ENCODE measurements around the gene AQP3. TPM values are rescaled to one million over a fixed set of nuclear protein-coding genes. Genes with fewer than 3 reads are reported as not detected.

The AQP3 gene
- total and polyA plus RNA-seq, 2 of the 4 experiments (the other 2 are of a cell fraction): 3.8 to 12.2 TPM

- dilution Hi-C loops (cut with HindIII; ENCODE audit: low sequenced_read_pairs, unreplicated experiment) (no loop called here), intact Hi-C loops (cut with micrococcal nuclease) (no loop called here), in situ Hi-C loops (cut with MboI; ENCODE audit: low sequenced_read_pairs) (no loop called here)
- Histone ChIP-seq H3K4ac (ENCODE audit: low read depth, low read length) (no peak overlapping the region), H4K20me1 (ENCODE audit: insufficient read depth, low read length) (no peaks in the 10 kb centered on the region), H2BK15ac (ENCODE audit: low read depth, low read length) (no peak overlapping the region), H4K5ac (ENCODE audit: low read depth, low read length) (no peak overlapping the region), H3K36me3 (ENCODE audit: control insufficient read depth, insufficient read depth, low read length) (no peaks in the 10 kb centered on the region), H3K4me3 (ENCODE audit: insufficient read depth, low read depth, low read length) (no peak overlapping the region), H2AK9ac (replicated peaks; ENCODE audit: low read depth, low read length, poor library complexity) (no peak overlapping the region), H3K23ac (ENCODE audit: low read depth, low read length) (no peak overlapping the region), H2BK20ac (ENCODE audit: low read depth, low read length) (no peak overlapping the region), H3K4me2 (ENCODE audit: low read depth, low read length) (no peak overlapping the region), H3K9me3 (ENCODE audit: control insufficient read depth, insufficient read depth, low read length) (no peaks in the 10 kb centered on the region), H3K27ac (ENCODE audit: insufficient read depth, low read length) (no peak overlapping the region), H3K18ac (ENCODE audit: low read depth, low read length) (no peak overlapping the region), H3K9me1 (ENCODE audit: insufficient read depth, low read length) (peaks cover 6% of the 10 kb centered on the region; the same call in 1 of the 2 replicates), H4K91ac (ENCODE audit: insufficient read depth, low read depth, low read length) (no peak overlapping the region), H2BK5ac (ENCODE audit: low read depth, low read length, poor library complexity, severe bottlenecking) (no peak overlapping the region), H2AFZ (replicated peaks; ENCODE audit: low read length, poor library complexity) (peak overlapping the region; percentile 62), H3K56ac (ENCODE audit: extremely low read depth, insufficient read depth, low read length) (no peak overlapping the region), H3K4me1 (ENCODE audit: control insufficient read depth, insufficient read depth, low read length) (0 out of 2 replicates have a peak, but pooled peaks cover 1% of the 10 kb centered on the region), H3K14ac (replicated peaks; ENCODE audit: low read depth, low read length) (no peak overlapping the region; the same call in 1 of the 2 replicates), H4K8ac (ENCODE audit: low read depth in 2 of 2, low read length in 2 of 2) (no peak overlapping the region), H2BK120ac (ENCODE audit: low read depth, low read length) (no peak overlapping the region), H2AK5ac (ENCODE audit: low read depth, low read length) (no peak overlapping the region), H3K79me1 (ENCODE audit: low read depth in 1 of 2, low read length in 2 of 2) (no peaks in the 10 kb centered on the region), H3K27me3 (ENCODE audit: control insufficient read depth, insufficient read depth, low read length) (peaks cover 26% of the 10 kb centered on the region), H3K9ac (ENCODE audit: low read depth, low read length) (no peak overlapping the region)
- 94% methylated on average over 4 of the region's 8 CpGs; no CpG with 5 or more reads in 1 of the 2 experiments for WGBS, 2 experiments (ENCODE audit: extremely low coverage in 2 of 2, insufficient read length in 1 of 2)
- ATAC-seq (ENCODE audit: low read depth): no peak
- DNase-seq: no peak
- TF ChIP-seq SMC3 (IDR thresholded peaks at IDR 0.05; ENCODE audit: low read depth, low read length) (no peak), RFX5 (IDR thresholded peaks at IDR 0.05; ENCODE audit: low read depth, low read length) (no peak), MAFK (IDR thresholded peaks at IDR 0.05; ENCODE audit: low read depth, low read length) (no peak), RCOR1 (IDR thresholded peaks at IDR 0.05; ENCODE audit: insufficient replicate concordance, low read length) (no peak), POLR2A (IDR thresholded peaks at IDR 0.05; ENCODE audit: low read depth, low read length) (no peak), BHLHE40 (IDR thresholded peaks at IDR 0.05; ENCODE audit: low read depth, low read length) (no peak), CHD1 (IDR thresholded peaks at IDR 0.05; ENCODE audit: low read depth, low read length) (no peak)
- TF ChIP-seq, protein P1, sequence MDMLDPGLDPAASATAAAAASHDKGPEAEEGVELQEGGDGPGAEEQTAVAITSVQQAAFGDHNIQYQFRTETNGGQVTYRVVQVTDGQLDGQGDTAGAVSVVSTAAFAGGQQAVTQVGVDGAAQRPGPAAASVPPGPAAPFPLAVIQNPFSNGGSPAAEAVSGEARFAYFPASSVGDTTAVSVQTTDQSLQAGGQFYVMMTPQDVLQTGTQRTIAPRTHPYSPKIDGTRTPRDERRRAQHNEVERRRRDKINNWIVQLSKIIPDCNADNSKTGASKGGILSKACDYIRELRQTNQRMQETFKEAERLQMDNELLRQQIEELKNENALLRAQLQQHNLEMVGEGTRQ (IDR thresholded peaks at IDR 0.05; ENCODE audit: low read depth, low read length): no peak
- ChIA-PET POLR2A (ENCODE audit: unreplicated experiment) (interaction anchor here (0.5 kb wide), 1 partner anchor 9 kb away, joined by 3 read pairs; no protein-coding TSS in a partner anchor), CTCF (interaction anchor here (1.1 to 1.3 kb wide), 2 partner anchors 19 to 32 kb away, joined by 4 to 5 read pairs; no protein-coding TSS in a partner anchor)
- BruUV-seq (replicated peaks): no TSS peak
Measured at GRCh38 chr9:33433871-33434270, 13.5 kb downstream of the AQP3 start.
